Nephron progenitor cell (in vitro differentiated cells): ENCODE data around the gene GNRHR.
A peak's percentile ranks its signal among the peaks of the same experiment; 100 is the strongest.

Source experiments
- DNase-seq: peaks from one replicate; pipeline ENCODE4 v3.0.0; 2021
- H3K27ac Mint-ChIP-seq: 2 replicates; pipeline ENCODE4 v1.8.0; 2021; ENCODE audit warnings: mild to moderate bottlenecking, moderate library complexity, mixed read lengths
- H3K27me3 Mint-ChIP-seq: 2 replicates; pipeline ENCODE4 v1.8.0; 2021; ENCODE audit warnings: mild to moderate bottlenecking, low read depth, mixed read lengths; ENCODE audit not compliant: poor library complexity
- H3K36me3 Mint-ChIP-seq: 2 replicates; pipeline ENCODE4 v1.8.0; 2021; ENCODE audit warnings: low read depth, mixed read lengths
- H3K4me1 Mint-ChIP-seq: 2 replicates; pipeline ENCODE4 v1.8.0; 2021; ENCODE audit warnings: mixed read lengths
- H3K4me3 Mint-ChIP-seq: 2 replicates; pipeline ENCODE4 v1.8.0; 2021; ENCODE audit warnings: mild to moderate bottlenecking, moderate library complexity, mixed read lengths
- H3K9me3 Mint-ChIP-seq: 2 replicates; pipeline ENCODE4 v1.8.0; 2021; ENCODE audit warnings: mild to moderate bottlenecking, moderate library complexity, mixed read lengths
- TF ChIP-seq, protein P1 (sequence below): fragments of 200-600 bp; sonication (generic); IDR thresholded peaks from 2 replicates; pipeline ENCODE4 v1.5.0; 2021; ENCODE audit warnings: antibody characterized with exemption

Gene GNRHR

DNA sequence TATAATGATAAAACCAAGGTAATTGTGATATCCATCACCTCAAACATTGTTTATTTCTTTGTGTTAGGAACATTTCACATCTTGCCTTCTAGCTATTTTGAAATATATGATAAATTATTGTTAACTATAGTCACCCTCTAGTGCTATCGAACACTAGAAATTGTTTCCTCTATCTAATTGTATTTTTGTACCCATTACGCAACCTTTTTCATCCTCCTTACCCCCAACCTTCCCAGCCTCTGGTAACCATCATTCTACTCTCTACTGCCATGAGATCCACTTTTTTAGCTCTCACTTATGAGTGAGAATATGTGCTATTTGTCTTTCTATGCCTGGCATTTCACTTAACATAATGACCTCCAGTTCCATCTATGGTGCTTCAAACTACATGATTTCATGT lies 49.3 kb downstream of the GNRHR start:
- no peak for DNase-seq
- H3K4me3 Mint-ChIP-seq, result no peak overlapping the region
- H3K27me3 Mint-ChIP-seq, result no peaks in the 10 kb centered on the region
- H3K27ac Mint-ChIP-seq, result no peak overlapping the region
- peaks cover 61% of the 10 kb centered on the region for H3K36me3 Mint-ChIP-seq
- peaks cover 16% of the 10 kb centered on the region for H3K4me1 Mint-ChIP-seq
- TF ChIP-seq, protein P1, sequence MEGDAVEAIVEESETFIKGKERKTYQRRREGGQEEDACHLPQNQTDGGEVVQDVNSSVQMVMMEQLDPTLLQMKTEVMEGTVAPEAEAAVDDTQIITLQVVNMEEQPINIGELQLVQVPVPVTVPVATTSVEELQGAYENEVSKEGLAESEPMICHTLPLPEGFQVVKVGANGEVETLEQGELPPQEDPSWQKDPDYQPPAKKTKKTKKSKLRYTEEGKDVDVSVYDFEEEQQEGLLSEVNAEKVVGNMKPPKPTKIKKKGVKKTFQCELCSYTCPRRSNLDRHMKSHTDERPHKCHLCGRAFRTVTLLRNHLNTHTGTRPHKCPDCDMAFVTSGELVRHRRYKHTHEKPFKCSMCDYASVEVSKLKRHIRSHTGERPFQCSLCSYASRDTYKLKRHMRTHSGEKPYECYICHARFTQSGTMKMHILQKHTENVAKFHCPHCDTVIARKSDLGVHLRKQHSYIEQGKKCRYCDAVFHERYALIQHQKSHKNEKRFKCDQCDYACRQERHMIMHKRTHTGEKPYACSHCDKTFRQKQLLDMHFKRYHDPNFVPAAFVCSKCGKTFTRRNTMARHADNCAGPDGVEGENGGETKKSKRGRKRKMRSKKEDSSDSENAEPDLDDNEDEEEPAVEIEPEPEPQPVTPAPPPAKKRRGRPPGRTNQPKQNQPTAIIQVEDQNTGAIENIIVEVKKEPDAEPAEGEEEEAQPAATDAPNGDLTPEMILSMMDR, result no peak
- H3K9me3 Mint-ChIP-seq, result peaks cover 45% of the 10 kb centered on the region

DNA sequence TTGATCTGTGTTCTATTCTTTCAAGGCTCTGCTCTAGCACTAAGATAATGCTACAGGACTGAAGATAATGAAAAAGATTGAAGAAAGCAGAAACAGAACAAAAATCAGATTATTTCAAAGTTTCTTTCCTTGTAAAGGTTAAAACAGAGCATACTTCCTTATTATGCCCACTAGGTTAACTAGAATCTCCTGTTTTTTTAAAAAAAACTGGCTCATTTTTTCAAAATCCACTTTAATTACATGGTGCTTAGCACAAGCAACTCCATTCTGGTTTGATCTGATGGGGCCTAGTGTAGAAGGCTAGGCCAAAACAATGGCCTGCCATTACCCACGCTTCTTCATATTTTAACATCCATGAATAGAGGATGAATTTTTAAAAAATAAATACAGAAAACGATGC lies 52.0 kb downstream of the GNRHR start:
- peaks cover 49% of the 10 kb centered on the region for H3K36me3 Mint-ChIP-seq
- TF ChIP-seq, protein P1, result no peak
- no peak overlapping the region for H3K27ac Mint-ChIP-seq
- H3K4me1 Mint-ChIP-seq, result peaks cover 33% of the 10 kb centered on the region
- DNase-seq, result no peak
- H3K9me3 Mint-ChIP-seq, result peaks cover 30% of the 10 kb centered on the region
- peak overlapping the region; percentile 96 for H3K4me3 Mint-ChIP-seq
- no peaks in the 10 kb centered on the region for H3K27me3 Mint-ChIP-seq

DNA sequence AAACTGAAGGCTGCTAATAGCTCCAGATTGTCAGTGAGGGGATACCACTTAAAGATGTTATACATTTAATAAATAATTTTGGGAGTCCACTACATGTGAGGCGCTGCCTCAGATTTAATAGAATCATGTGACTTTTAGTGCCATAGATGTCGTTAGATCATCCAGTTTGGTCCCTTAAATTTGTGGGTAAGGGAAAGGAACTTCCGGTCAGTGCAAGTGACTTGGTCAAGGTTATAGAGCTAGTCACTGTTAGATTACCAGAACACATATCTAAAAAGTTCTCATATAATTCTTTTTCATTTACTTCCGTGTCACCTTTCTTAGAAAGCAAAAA lies 52.7 kb downstream of the GNRHR start:
- TF ChIP-seq, protein P1, result no peak
- H3K36me3 Mint-ChIP-seq, result peaks cover 44% of the 10 kb centered on the region
- peak overlapping the region; percentile 96 for H3K4me3 Mint-ChIP-seq
- DNase-seq, result no peak
- H3K4me1 Mint-ChIP-seq, result peaks cover 33% of the 10 kb centered on the region
- H3K9me3 Mint-ChIP-seq, result peaks cover 23% of the 10 kb centered on the region
- H3K27me3 Mint-ChIP-seq, result no peaks in the 10 kb centered on the region
- H3K27ac Mint-ChIP-seq, result peak overlapping the region; percentile 94

DNA sequence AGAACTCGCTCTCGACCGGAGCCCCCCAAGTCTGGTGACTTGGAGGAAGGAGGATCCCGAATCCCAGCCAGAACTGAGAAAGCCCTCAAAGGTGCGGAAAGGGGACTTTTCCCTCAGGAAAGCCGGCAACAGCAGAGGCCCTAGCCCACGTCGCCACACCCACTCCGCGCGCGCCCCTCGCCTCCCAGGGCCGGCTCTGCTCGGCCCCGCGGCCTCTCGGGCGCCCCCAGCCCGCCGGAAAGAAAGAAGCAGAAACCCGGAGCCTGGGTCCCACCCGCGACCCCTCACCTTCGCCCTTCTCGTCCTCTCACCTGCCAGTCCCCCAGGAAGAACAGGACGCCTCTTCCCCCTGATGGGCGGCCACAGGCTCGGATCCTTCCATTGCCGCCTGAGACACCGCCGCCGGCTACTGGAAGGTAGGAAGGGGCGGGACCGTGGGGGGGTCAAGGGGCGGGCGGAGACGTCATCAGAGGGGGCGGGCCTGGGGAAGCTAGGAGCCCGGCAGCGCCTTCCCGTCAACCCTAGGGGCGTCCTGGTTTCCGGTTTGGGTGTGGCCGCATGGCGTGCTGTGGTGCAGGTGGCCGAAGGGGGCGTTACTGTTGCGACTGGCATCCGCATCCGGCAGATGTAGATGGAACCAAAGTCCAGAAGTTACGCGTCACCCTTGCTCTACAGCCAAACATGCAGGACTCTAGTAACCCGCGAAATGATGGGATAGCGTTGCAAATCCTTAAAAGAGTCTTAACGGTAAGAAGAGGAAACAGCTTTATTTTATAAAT lies 53.3 kb downstream of the GNRHR start, which contains the start of gene UBA6:
Gene UBA6, minus strand, starts transcription at position 418 of the 779 bp plus-strand sequence. Its CDS starts 36 bp downstream, at position 382.
- Mint-ChIP-seq H3K27me3 (no peaks in the 10 kb centered on the region), H3K9me3 (peaks cover 17% of the 10 kb centered on the region), H3K36me3 (peaks cover 44% of the 10 kb centered on the region), H3K4me1 (peaks cover 33% of the 10 kb centered on the region), H3K4me3 (peak within 1 kb of the TSS; percentile 96), H3K27ac (peak within 1 kb of the TSS; percentile 94)
- DNase-seq, result peak; percentile 95
- TF ChIP-seq, protein P1, result peak; percentile 30

DNA sequence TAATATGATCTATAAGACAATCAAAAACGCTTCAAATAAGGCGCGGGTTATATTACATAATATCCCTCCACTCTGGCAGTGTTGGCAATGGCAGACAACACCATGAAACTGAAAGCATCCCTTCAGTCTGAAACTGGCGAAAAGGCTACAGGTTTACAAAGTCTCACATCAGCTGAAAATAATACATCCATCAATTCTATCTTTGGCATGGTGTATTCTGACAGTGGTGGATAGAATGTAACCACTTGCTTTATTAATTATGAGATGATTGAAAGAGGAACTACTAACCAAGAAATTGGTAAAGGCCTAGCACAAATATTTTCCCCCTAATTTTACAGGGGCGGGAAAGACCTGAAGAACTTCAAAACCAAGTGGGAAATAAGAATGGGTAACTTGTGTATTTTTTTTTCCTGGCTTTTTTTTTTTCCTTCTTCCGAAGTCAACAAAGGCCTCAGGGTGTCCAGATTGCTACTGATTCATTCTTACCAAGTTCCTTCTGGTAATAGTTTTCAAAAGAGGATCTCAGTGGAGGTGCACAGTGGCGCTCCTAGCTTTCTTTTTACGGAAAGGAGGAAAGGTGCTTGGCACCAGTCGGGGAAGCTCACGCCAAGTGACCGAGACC lies 54.0 kb downstream of the GNRHR start:
- H3K4me3 Mint-ChIP-seq, result peak overlapping the region; percentile 96
- H3K27me3 Mint-ChIP-seq, result no peaks in the 10 kb centered on the region
- H3K9me3 Mint-ChIP-seq, result peaks cover 10% of the 10 kb centered on the region
- H3K36me3 Mint-ChIP-seq, result peaks cover 44% of the 10 kb centered on the region
- TF ChIP-seq, protein P1, result no peak
- no peak for DNase-seq
- peak overlapping the region; percentile 83 for H3K27ac Mint-ChIP-seq
- H3K4me1 Mint-ChIP-seq, result peaks cover 33% of the 10 kb centered on the region
